ENCODE data around the gene EXOC1.

EXOC1 gene

GRCh38 chr4:55854129-55854528 is 681 bp downstream of the EXOC1 start:
- DNase-seq (ENCODE audit: low read depth, low spot score) = no peak

DNA sequence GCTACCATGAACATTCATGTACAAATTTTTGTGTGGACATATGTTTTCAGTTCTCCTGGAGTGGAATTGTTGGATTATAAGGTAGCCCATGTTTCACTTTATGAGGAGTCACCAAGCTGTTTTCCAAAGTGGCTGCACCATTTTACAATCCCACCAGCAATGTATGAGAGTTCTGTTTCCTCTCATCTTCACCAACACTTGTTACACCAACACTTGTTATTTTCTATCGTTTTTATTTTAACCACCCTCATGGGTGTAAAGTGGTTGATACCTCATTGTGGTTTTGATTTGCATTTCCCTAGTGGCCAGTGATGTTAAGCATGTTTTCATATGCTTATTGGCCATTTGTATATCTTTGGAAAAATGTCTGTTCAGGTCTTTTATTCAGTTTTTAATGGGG is 4.1 kb downstream of the EXOC1 start:
- no peak for DNase-seq (ENCODE audit: low read depth, low spot score)

- DNase-seq (ENCODE audit: low read depth, low spot score) = no peak
Observed at GRCh38 chr4:55859711-55860110, 6.3 kb downstream of the EXOC1 start.

DNA sequence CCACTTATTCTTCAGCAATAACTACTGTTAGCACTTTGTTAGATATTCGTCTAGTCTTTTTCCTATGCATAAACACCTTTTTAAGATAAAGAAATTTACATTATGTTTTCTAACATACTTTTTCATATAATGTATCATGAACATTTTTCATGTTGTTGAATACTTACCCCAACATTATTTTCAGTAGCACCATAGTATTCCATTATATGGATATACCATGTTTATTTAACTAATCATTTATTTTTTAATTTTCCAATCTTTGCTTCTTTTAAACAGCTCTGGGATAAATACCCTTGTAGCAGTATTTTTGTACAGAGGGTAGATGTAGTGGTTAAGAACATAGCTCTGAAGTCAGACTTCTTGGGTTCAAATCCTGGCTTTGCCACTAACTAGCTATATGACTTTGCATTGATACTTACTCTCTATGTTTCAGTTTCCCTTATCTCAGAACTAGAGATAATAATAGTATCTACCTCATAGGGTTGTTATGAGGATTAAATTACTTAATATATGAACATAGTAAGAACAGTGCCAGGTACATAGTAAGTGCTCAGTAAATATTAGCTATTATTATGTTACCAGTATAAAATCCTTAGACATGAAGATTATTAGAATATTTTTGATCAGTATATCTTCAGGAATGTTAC is 11.3 kb downstream of the EXOC1 start:
- DNase-seq (ENCODE audit: low read depth, low spot score) = no peak

- no peak for DNase-seq (ENCODE audit: low read depth, low spot score)
Observed at GRCh38 chr4:55865228-55865806, 11.9 kb downstream of the EXOC1 start.

DNA sequence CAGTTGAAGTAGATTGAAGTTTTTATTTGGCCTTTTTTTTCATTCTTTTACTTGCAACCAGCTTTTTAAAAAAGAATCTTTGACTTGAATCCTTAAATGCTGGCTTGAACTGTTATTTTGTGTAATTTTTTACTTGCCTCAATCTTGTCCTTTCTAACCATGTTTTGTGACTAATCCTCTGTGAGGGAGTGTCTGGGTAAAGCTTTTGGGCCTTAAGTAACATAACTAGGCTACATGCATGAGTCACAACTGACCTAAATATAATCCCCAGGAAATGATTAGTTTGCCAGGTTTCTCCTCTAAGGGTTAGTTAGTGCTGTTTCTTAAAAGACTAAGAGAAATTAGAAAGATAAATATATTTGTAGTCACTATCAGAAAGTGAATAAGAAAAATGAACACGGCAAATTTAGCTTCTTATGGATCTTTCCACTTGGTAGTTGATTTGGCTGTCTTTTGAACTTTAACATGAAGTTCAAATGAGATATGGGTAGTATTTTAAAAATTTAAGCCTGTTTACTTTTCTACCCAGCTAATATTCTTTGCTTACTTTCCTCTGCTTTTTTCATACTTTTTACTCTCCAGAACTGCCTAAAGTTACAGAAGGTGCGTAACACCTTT is 13.0 kb downstream of the EXOC1 start:
- no peak for DNase-seq (ENCODE audit: low read depth, low spot score)

GRCh38 chr4:55866973-55867574 is 13.6 kb downstream of the EXOC1 start:
- no peak for DNase-seq (ENCODE audit: low read depth, low spot score)

- DNase-seq (ENCODE audit: low read depth, low spot score) = no peak
Observed at GRCh38 chr4:55868581-55869090, 15.2 kb downstream of the EXOC1 start.

DNA sequence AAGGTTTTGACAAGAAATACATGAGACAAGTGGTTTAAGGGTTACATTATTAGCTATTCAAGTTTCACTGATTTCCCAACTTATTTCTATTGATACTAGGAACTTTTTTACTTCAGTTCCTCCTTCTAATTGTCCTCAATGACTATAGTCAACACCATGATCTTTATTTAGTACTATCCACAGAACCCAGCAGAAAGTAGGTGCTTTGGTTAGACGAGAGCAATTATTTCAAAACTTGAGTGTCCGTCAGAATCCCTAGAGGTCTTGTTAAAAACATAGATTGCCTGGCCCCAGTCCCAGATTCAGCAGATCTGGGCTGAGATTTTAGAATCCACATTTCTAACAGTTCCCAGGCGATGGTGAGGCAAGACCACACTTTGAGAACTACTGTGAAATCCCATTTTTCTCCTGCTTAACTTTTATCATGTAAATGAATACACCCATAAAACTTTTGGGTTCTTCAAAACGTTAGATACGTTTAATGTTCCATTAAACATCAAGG is 17.9 kb downstream of the EXOC1 start:
- no peak for DNase-seq (ENCODE audit: low read depth, low spot score)

DNA sequence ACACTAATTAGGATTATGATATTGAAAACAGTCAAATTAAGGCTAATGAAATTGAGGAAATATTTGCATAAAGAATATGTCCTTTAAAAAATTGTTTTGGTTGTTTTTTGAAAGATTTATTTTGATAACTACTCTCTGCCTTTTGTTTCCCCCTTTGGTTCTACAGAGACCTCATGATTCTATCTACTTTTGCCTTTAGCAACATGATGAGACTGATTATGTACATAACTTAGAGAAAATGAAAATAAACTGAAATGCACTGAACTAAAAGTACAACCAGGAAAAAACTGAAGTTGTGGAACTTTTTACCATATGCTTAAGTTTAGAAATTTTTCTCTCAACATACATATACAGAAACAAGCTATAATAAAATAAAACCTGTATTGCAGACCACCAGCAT is 21.4 kb downstream of the EXOC1 start:
- no peak for DNase-seq (ENCODE audit: low read depth, low spot score)

- no peak for DNase-seq (ENCODE audit: low read depth, low spot score)
Observed at GRCh38 chr4:55876387-55876786, 22.9 kb downstream of the EXOC1 start.

DNA sequence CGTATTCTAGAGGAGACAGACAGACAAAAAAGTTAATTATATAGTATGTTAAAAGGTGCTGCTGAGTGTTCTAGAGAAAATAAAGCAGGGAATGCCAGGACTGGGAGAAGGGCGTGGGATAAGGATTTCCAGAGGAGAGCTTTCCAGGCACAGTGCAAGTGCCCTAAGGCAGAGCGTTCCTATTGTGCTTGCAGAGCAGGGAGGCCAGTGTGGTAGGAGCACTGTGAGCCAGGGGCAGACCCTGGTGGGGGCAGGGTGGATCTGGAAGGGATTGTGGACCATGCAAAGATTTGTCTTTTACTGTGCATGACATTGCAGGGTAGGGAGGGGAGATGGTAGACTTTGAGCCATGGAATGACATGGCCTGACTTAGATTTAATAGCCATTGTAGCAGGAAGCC is 25.8 kb downstream of the EXOC1 start:
- no peak for DNase-seq (ENCODE audit: low read depth, low spot score)

GRCh38 chr4:55880652-55881280 is 27.3 kb downstream of the EXOC1 start:
- no peak for DNase-seq (ENCODE audit: low read depth, low spot score)

DNA sequence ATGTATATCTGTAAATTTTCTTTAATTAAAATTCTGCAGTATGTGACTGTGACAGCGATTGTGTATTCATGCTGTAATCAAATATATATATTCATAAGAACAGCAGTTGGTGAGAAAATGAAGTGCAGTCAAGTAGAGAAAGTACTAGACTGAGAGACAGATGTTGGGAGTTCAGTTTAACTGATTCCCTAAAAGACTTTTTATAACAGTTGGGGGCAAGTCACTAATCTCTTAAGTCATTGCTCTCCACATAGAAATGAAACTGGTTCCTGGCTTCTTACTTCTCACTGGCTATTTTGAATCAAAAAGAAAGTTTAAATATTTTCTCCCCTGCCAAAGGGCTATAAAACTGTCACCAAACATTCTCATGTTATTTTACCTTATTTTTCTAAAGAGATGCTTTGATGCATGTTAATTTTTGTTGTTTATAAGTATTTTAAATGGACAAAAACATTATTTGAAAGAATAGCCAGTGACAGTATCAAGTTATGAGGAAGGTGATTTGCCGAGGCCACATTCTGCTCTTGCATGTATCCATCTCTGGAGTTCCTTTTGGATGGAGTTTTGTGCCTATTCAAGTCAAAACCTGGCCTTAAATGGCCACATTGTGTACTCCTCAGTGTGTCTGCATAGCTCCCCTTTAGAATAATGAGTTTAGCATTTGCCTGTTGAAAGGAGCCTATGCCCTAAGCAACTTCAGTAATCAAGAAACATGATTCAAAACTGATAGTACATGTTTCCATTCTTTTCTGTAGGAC is 30.8 kb downstream of the EXOC1 start:
- no peak for DNase-seq (ENCODE audit: low read depth, low spot score)

DNA sequence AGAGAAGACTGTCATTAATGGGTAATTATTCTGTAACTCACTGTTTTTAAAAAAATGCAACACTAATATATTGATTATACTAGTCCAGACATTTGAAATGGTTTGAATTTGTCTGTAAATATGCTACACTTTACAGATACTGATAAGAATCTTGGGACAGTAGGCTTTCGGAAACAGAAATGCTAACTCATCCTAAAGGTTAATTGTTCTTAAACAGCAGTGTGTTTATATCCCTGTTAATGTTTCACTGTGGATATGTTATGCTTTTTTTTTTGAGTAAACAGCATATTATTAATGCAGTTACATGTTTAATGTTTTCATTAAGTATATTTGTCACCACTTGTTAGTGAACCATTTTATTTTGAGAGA is 31.4 kb downstream of the EXOC1 start:
- no peak for DNase-seq (ENCODE audit: low read depth, low spot score)

DNA sequence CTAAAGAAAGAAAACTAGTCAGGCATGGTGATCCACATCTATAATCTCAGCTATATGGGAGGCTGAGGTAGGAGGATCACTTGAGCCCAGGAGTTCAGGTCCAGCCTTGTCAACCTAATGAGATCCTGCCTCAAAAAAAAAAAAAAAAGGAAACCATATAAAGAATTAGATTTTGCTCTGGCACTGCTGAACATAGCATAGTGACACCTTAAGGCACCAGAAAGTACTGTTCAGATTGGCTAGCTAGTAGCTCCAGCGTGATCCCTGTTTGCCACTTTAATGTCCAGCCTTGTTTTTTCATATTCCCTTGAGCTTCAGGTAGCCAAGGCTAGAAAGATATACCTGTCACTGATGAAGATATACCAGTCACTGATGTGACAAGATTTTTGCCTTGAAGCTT is 34.1 kb downstream of the EXOC1 start:
- DNase-seq (ENCODE audit: low read depth, low spot score) = no peak

- DNase-seq (ENCODE audit: low read depth, low spot score) = no peak
Observed at GRCh38 chr4:55892156-55892555, 38.7 kb downstream of the EXOC1 start.

DNA sequence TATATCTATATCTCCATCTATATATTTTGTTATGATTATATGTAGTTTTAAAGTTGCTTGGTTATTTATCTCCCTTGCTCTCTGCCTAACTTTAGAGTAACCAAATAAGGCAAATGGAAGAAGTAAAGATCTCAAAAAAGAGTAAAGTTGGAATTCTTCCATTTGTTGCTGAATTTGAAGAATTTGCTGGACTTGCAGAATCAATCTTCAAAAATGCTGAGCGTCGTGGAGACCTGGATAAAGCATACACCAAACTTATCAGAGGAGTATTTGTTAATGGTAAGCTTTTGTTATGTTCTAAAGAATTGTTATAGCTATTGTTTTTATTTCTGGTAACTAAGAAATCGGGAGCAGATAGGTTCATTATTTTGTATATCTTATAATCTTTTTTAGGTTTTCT is 43.2 kb downstream of the EXOC1 start:
- no peak for DNase-seq (ENCODE audit: low read depth, low spot score)

- DNase-seq (ENCODE audit: low read depth, low spot score) = no peak
Observed at GRCh38 chr4:55902677-55903076, 49.2 kb downstream of the EXOC1 start.

DNA sequence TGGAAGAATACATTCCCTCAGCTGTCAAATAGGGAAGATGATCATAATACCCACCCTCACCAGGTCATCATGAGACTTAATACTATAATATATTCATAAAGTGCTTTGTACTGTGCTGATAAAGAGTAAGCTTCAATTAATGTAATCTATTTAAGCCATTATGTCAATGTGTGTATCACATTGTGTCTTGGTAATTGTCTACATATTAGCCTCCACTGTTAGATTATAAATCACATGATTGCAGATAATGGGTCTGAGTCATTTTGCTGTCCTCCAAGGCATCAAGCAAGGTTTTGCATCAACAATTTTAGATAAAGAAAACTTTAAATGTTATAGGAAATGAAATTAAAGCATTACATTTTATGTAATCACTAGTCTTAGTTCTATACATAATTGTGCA is 50.1 kb downstream of the EXOC1 start:
- no peak for DNase-seq (ENCODE audit: low read depth, low spot score)

DNA sequence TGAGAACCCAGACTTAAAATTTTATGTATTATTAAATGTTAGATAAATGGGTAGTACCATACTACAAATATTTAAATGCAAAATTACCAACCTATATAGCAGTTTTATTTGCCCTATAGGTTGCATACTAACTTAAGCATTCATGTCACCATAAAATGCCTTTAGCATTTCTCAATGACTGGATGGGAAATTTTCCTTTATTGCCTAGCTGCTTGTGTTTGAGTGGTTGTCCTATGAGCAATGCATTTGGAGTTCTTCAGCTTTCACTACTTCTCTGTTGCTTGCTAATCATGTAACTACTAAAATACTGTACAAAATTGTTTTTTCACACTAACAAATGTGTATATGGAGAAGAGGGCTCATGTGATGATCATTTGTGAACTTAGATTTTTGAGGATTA is 51.1 kb downstream of the EXOC1 start:
- DNase-seq (ENCODE audit: low read depth, low spot score) = no peak

Data from activated naive CD8-positive, alpha-beta T cell treated with anti-CD3 and anti-CD28 coated beads, Interleukin-2, amount 50 U/mL, for 16 hours (primary cell).